Heart left ventricle (tissue), 16 donors: ENCODE measurements around the gene SNX2. TPM values are rescaled to one million over a fixed set of nuclear protein-coding genes. Genes with fewer than 3 reads are reported as not detected.

Experiments used
- ATAC-seq, 4 donors: fragments of 200-7000 bp; cut with Tn5 transposase; one replicate each; pipeline ENCODE4 v1.9.1; 2020 to 2022; ENCODE audit warnings: moderate library complexity in 4 of 4, mild to moderate bottlenecking in 3 of 4, moderate number of reproducible peaks in 1 of 4
- DNase-seq, 5 donors: peaks; one replicate each; pipeline ENCODE4 v3.0.0-alpha.2; 2020
- H3K27ac ChIP-seq, 12 donors: fragments of 200-600 bp; sonication (generic) in 4 of 12; one replicate each; pipeline versions ENCODE4 v1.5.0 to v1.8.0; 2016 to 2022; ENCODE audit warnings: mild to moderate bottlenecking in 2 of 12
- H3K27me3 ChIP-seq, 9 donors: fragments of 200-600 bp; sonication (generic) in 2 of 9; one replicate each; pipeline versions ENCODE4 v1.5.1 to v1.8.0; 2016 to 2022; ENCODE audit warnings: mild to moderate bottlenecking in 3 of 9
- H3K36me3 ChIP-seq, 9 donors: fragments of 200-600 bp; sonication (generic) in 2 of 9; one replicate each; pipeline versions ENCODE4 v1.5.0 to v1.8.0; 2018 to 2022; ENCODE audit warnings: mild to moderate bottlenecking in 2 of 9
- H3K4me1 ChIP-seq, 12 donors: fragments of 200-600 bp; sonication (generic) in 4 of 12; one replicate each; pipeline versions ENCODE4 v1.5.0 to v1.8.0; 2016 to 2022; ENCODE audit warnings: mild to moderate bottlenecking in 3 of 12
- H3K4me3 ChIP-seq, 12 donors: fragments of 200-600 bp; sonication (generic) in 4 of 12; one replicate each; pipeline versions ENCODE4 v1.5.0 to v1.8.0; 2017 to 2022; ENCODE audit warnings: mild to moderate bottlenecking in 9 of 12, moderate library complexity in 4 of 12
- H3K9me3 ChIP-seq, 12 donors: fragments of 200-600 bp; sonication (generic) in 4 of 12; one replicate each; pipeline versions ENCODE4 v1.5.0 to v1.8.0; 2016 to 2022; ENCODE audit warnings: mild to moderate bottlenecking in 1 of 12
- POLR2A ChIP-seq, 2 donors: fragments of 450-650 bp; IDR thresholded peaks; one replicate each; pipeline ENCODE4 v1.6.1; 2017; ENCODE audit warnings: antibody characterized with exemption in 2 of 2, mild to moderate bottlenecking in 2 of 2, moderate library complexity in 2 of 2
- WGBS, 4 donors: extraction: QIAGEN DNeasy Blood & Tissue Kit in 2 of 4; methylation state at CpG; one replicate each; pipeline versions ENCODE4 v1.1.5 to v1.1.7; 2013 to 2018; 5-methylcytosine and 5-hydroxymethylcytosine counted together
- intact Hi-C, 10 donors: fragments of 100-400 bp; cut with DNase I; formaldehyde crosslinking; loops; one replicate each; pipeline versions ENCODE4 v1.11.1 to v1.14.2; 2022
- polyA plus RNA-seq, 2 donors: library from polyadenylated mRNA; stranded (reverse); fragments of 200-250 nt; gene quantifications; one replicate each; pipeline ENCODE4 v1.2.3, GENCODE V29; 2013
- total RNA-seq, 9 donors: library from RNA; depleted of rRNA in 2 of 9; stranded (reverse); fragments of >200 nt in 2 of 9; fragmentation: NEBNext Ultra II Directional in 3 of 9; extraction: Animal tissue kit (Norgen Biotek cat#: 25700) in 3 of 9; gene quantifications; one replicate each; pipeline versions ENCODE4 v1.1.0 to v1.2.4, GENCODE V29; 2016 to 2023
- TF ChIP-seq, protein P1 (sequence below), 12 donors: fragments of 200-600 bp; sonication (generic) in 4 of 12; IDR thresholded peaks; one replicate each; pipeline versions ENCODE4 v1.5.0 to v1.8.0; 2018 to 2022; ENCODE audit warnings: antibody characterized with exemption in 12 of 12, mild to moderate bottlenecking in 5 of 12
- donor health status: ischemic (EF 13 %, LVEDD 7.1; RV severe dilation, severe dysfunction).
- donor health status: healthy with polysubstance abuse.
- donor health status: DM: no; HTN: yes; CAD: no.
- donor health status: DM: no; HTN: no; CAD: no.
- donor health status: ischemic (EF 25% LVEDD 6.9; RV normal size, moderate dysfunction).
- donor health status: ischemic (EF 25% LVEDD 5.7; RV mildly dilated, moderate dysfunction).
- donor health status: healthy.
- donor health status: DM: yes; HTN: yes; CAD: no.
- donor health status: ischemic (EF 35%, LVEDD 5.7; RV mildly dilated, moderate dysfunction).
- donor health status: nonischemic (EF 11% LVEDD 7.7; RV severe dilation, severe dysfunction).
- donor health status: DM: yes; HTN: yes; CAD: no.
- donor health status: PGD.
- donor health status: ischemic (EF 29% LVEDD 5.4; RV normal size, mild dysfunction).
- donor health status: nonischemic (EF 23%, LVEDD 6.1; RV moderate dilation, normal function).

SNX2 gene
- total and polyA plus RNA-seq, 11 donors = 16.2 to 67.3 (median 33.4) TPM

- H3K4me1 ChIP-seq = peaks cover 0 to 11% (median 0%) of the 10 kb centered on the region in 12 donors
- H3K36me3 ChIP-seq = peaks cover 0 to 8% (median 0%) of the 10 kb centered on the region in 9 donors
- ATAC-seq (no peak), DNase-seq (no peak)
- H3K27me3 ChIP-seq = no peaks in the 10 kb centered on the region
- TF ChIP-seq, protein P1, sequence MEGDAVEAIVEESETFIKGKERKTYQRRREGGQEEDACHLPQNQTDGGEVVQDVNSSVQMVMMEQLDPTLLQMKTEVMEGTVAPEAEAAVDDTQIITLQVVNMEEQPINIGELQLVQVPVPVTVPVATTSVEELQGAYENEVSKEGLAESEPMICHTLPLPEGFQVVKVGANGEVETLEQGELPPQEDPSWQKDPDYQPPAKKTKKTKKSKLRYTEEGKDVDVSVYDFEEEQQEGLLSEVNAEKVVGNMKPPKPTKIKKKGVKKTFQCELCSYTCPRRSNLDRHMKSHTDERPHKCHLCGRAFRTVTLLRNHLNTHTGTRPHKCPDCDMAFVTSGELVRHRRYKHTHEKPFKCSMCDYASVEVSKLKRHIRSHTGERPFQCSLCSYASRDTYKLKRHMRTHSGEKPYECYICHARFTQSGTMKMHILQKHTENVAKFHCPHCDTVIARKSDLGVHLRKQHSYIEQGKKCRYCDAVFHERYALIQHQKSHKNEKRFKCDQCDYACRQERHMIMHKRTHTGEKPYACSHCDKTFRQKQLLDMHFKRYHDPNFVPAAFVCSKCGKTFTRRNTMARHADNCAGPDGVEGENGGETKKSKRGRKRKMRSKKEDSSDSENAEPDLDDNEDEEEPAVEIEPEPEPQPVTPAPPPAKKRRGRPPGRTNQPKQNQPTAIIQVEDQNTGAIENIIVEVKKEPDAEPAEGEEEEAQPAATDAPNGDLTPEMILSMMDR (IDR thresholded peaks at IDR 0.05) = no peak
- TF ChIP-seq POLR2A (IDR thresholded peaks at IDR 0.05) = no peak
- H3K9me3 ChIP-seq = peaks cover 0 to 21% (median 2%) of the 10 kb centered on the region in 12 donors
- WGBS, 4 donors = 96 to 99% (median 97%) methylated on average over 5 of the region's 5 CpGs
- intact Hi-C loops = no loop called here
- H3K27ac ChIP-seq = no peak overlapping the region
- no peak overlapping the region for H3K4me3 ChIP-seq
These were observed 15.6 kb downstream of the SNX2 start for GRCh38 chr5:122790354-122791103.

GRCh38 chr5:122805481-122805880 lies 30.6 kb downstream of the SNX2 start:
- no peak overlapping the region for H3K27ac ChIP-seq
- ATAC-seq (no peak), DNase-seq (no peak)
- intact Hi-C loops = no loop called here
- no peaks in the 10 kb centered on the region for H3K9me3 ChIP-seq
- TF ChIP-seq, protein P1 (IDR thresholded peaks at IDR 0.05) = no peak
- TF ChIP-seq POLR2A (IDR thresholded peaks at IDR 0.05) = no peak
- H3K27me3 ChIP-seq = no peaks in the 10 kb centered on the region
- H3K4me1 ChIP-seq = no peaks in the 10 kb centered on the region
- 89 to 98% (median 97%) methylated on average over 2 of the region's 2 CpGs for WGBS, 4 donors
- H3K36me3 ChIP-seq = peaks cover 0 to 92% (median 87%) of the 10 kb centered on the region in 9 donors
- H3K4me3 ChIP-seq = no peak overlapping the region

DNA sequence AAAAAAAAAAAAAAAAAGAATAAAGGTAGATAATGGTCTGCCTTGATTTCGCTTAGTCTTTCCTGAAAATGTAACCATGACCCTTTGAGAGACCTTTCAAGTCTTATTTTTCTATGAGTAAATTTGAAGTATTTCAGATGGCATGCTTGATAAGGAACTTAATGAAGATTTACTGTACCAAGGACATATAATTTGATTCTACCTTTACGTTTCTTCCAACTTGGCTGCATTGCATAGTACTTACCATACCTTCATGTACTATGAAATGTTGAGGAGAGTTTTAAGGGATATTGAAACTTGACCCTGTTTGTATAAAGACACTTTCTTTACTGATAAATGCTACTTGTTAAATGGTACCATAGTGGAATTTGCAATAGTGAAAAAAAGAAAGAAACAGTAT lies 35.5 kb downstream of the SNX2 start:
- TF ChIP-seq, protein P1 (IDR thresholded peaks at IDR 0.05) = no peak
- no peak for TF ChIP-seq POLR2A (IDR thresholded peaks at IDR 0.05)
- DNase-seq (no peak), ATAC-seq (no peak)
- no peaks in the 10 kb centered on the region for H3K27me3 ChIP-seq
- intact Hi-C loops = no loop called here
- H3K9me3 ChIP-seq = no peaks in the 10 kb centered on the region
- no peak overlapping the region for H3K27ac ChIP-seq
- H3K36me3 ChIP-seq = peaks cover 0 to 73% (median 43%) of the 10 kb centered on the region in 9 donors
- no peaks in the 10 kb centered on the region for H3K4me1 ChIP-seq
- H3K4me3 ChIP-seq = no peak overlapping the region
- WGBS, 4 donors = 78 to 98% (median 85%) methylated on average over 2 of the region's 2 CpGs

DNA sequence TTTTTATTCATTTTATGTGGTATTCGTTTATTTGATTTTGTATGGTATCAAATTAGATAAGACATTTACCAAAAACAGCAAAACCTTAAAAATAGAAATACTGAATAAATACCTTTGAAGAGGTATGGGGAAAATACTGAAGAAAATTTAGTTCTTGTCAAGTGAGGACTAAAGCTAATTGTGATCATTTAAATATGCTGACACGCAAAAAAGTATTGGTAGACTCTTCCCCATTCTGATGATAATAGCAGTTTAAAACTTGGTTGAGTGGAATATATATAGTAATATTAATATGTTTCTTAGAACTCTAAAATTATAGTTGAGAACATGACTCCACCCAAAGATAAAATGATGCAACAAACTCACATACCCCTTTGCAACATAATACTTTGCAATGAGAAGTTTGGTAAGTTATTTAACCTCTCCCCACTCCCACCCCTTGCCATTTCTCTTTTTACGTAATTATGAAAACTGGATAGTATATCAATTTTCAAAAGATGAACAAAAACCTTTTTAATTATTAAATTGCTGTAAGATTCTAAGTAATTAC lies 40.4 kb downstream of the SNX2 start:
- H3K36me3 ChIP-seq = peaks cover 0 to 73% (median 34%) of the 10 kb centered on the region in 9 donors
- intact Hi-C loops = no loop called here
- WGBS, 4 donors = 95 to 98% (median 96%) methylated on average over 3 of the region's 3 CpGs
- H3K9me3 ChIP-seq = no peaks in the 10 kb centered on the region
- H3K27me3 ChIP-seq = no peaks in the 10 kb centered on the region
- H3K27ac ChIP-seq = no peak overlapping the region
- no peak overlapping the region for H3K4me3 ChIP-seq
- DNase-seq (no peak), ATAC-seq (no peak)
- TF ChIP-seq POLR2A (IDR thresholded peaks at IDR 0.05) = no peak
- TF ChIP-seq, protein P1 (IDR thresholded peaks at IDR 0.05) = no peak
- no peaks in the 10 kb centered on the region for H3K4me1 ChIP-seq
